ENCODE measurements around the gene SPRING1. TPM values are rescaled to one million over a fixed set of nuclear protein-coding genes. Genes with fewer than 3 reads are reported as not detected.
A peak's percentile ranks its signal among the peaks of the same experiment; 100 is the strongest.

SPRING1 gene
- total and polyA plus RNA-seq, 7 experiments from 2014 or later, result 12.1 to 29.5 (median 23.5) TPM

- peaks cover 3 to 17% (median 5%) of the 10 kb centered on the region in 3 experiments for H3K36me3 ChIP-seq (ENCODE audit: control insufficient read depth in 2 of 3, insufficient read depth in 3 of 3, low read length in 3 of 3)
- H3K9me3 ChIP-seq (ENCODE audit: control insufficient read depth in 2 of 3, low read length in 3 of 3), result no peaks in the 10 kb centered on the region
- ChIA-PET CTCF (no interaction called here), POLR2A (no interaction called here)
- DNase-seq, result no peak
- Mint-ChIP-seq H3K4me1 (peaks cover 21 to 53% (median 45%) of the 10 kb centered on the region in 7 donors), H3K4me3 (peak overlapping the region in 8 of 10 donors; percentile 27 to 81 (median 54)), H3K9me3 (no peaks in the 10 kb centered on the region), H3K27me3 (no peaks in the 10 kb centered on the region), H3K36me3 (peaks cover 11 to 21% (median 12%) of the 10 kb centered on the region in 5 donors), H3K27ac (peak overlapping the region in 5 of 9 donors; percentile 5 to 87 (median 14))
- no peak overlapping the region for H3K27ac ChIP-seq (ENCODE audit: low read depth, low read length)
- ATAC-seq, result no peak
- H3K4me3 ChIP-seq (ENCODE audit: low read length), result no peak overlapping the region
- intact Hi-C loops (cut with micrococcal nuclease), result loop anchor here (5.0 to 10.0 kb wide), 5 partner anchors 187 to 1400 kb away; partner anchors contain the start of genes PEBP1 (in 1 of the 2), RFC5 (in 1 of the 2) and WSB2 (in 1 of the 2)
- no peaks in the 10 kb centered on the region for H3K27me3 ChIP-seq (ENCODE audit: control insufficient read depth in 2 of 2, insufficient read depth in 2 of 2, low read length in 2 of 2)
- peaks cover 4 to 12% of the 10 kb centered on the region in 2 donors for H3K4me1 ChIP-seq (ENCODE audit: control insufficient read depth in 2 of 2, insufficient read depth in 2 of 2, low read length in 2 of 2)
Measured at GRCh38 chr12:116735084-116735483, 2.8 kb downstream of the SPRING1 start.

- POLR2A ChIA-PET, result no interaction called here
- H3K27ac Mint-ChIP-seq, result peak overlapping the region in 4 of 9 donors; percentile 5 to 87 (median 16)
Measured at GRCh38 chr12:116734156-116734768, 3.6 kb downstream of the SPRING1 start.

GRCh38 chr12:116731801-116732200, 6.1 kb downstream of the SPRING1 start:
- peaks cover 3 to 17% (median 5%) of the 10 kb centered on the region in 3 experiments for H3K36me3 ChIP-seq (ENCODE audit: control insufficient read depth in 2 of 3, insufficient read depth in 3 of 3, low read length in 3 of 3)
- DNase-seq (no peak), ATAC-seq (no peak)
- POLR2A ChIA-PET, result no interaction called here
- peaks cover 11 to 31% (median 12%) of the 10 kb centered on the region in 5 donors for H3K36me3 Mint-ChIP-seq
- intact Hi-C loops (cut with micrococcal nuclease), result loop anchor here (10.0 kb wide), 2 partner anchors 403 to 1403 kb away; partner anchors contain the start of gene PEBP1 (in 1 of the 2)
- H3K4me3 Mint-ChIP-seq, result no peak overlapping the region
- H3K4me1 Mint-ChIP-seq, result peaks cover 18 to 63% (median 49%) of the 10 kb centered on the region in 7 donors
- H3K9me3 ChIP-seq (ENCODE audit: control insufficient read depth in 2 of 3, low read length in 3 of 3), result no peaks in the 10 kb centered on the region
- peak overlapping the region in 1 of 9 donors; percentile 42 for H3K27ac Mint-ChIP-seq
- no peaks in the 10 kb centered on the region for H3K9me3 Mint-ChIP-seq
- H3K4me3 ChIP-seq (ENCODE audit: low read length), result no peak overlapping the region
- H3K27ac ChIP-seq (ENCODE audit: low read depth, low read length), result no peak overlapping the region
- CTCF ChIA-PET, result no interaction called here
- H3K27me3 ChIP-seq (ENCODE audit: control insufficient read depth in 2 of 2, insufficient read depth in 2 of 2, low read length in 2 of 2), result no peaks in the 10 kb centered on the region
- H3K4me1 ChIP-seq (ENCODE audit: control insufficient read depth in 2 of 2, insufficient read depth in 2 of 2, low read length in 2 of 2), result peaks cover 4 to 7% of the 10 kb centered on the region in 2 donors
- no peaks in the 10 kb centered on the region for H3K27me3 Mint-ChIP-seq

More at GRCh38 chr12:116734156-116734768, 3.6 kb downstream of the SPRING1 start:
- intact Hi-C loops (cut with micrococcal nuclease), result loop anchor here (10.0 kb wide), 2 partner anchors 401 to 1401 kb away; partner anchors contain the start of gene PEBP1 (in 1 of the 2)
- DNase-seq (no peak), ATAC-seq (no peak)
- no peak overlapping the region for H3K27ac ChIP-seq (ENCODE audit: low read depth, low read length)
- Mint-ChIP-seq H3K4me3 (peak overlapping the region in 4 of 10 donors; percentile 21 to 73 (median 60)), H3K36me3 (peaks cover 11 to 25% (median 12%) of the 10 kb centered on the region in 5 donors), H3K9me3 (no peaks in the 10 kb centered on the region), H3K4me1 (peaks cover 21 to 54% (median 45%) of the 10 kb centered on the region in 7 donors), H3K27me3 (no peaks in the 10 kb centered on the region)
- H3K4me1 ChIP-seq (ENCODE audit: control insufficient read depth in 2 of 2, insufficient read depth in 2 of 2, low read length in 2 of 2), result peaks cover 4 to 12% of the 10 kb centered on the region in 2 donors
- H3K36me3 ChIP-seq (ENCODE audit: control insufficient read depth in 2 of 3, insufficient read depth in 3 of 3, low read length in 3 of 3), result peaks cover 3 to 17% (median 5%) of the 10 kb centered on the region in 3 experiments
- no peak overlapping the region for H3K4me3 ChIP-seq (ENCODE audit: low read length)
- no peaks in the 10 kb centered on the region for H3K9me3 ChIP-seq (ENCODE audit: control insufficient read depth in 2 of 3, low read length in 3 of 3)
- H3K27me3 ChIP-seq (ENCODE audit: control insufficient read depth in 2 of 2, insufficient read depth in 2 of 2, low read length in 2 of 2), result no peaks in the 10 kb centered on the region
- CTCF ChIA-PET, result no interaction called here

- intact Hi-C loops (cut with micrococcal nuclease), result no loop called here
- Mint-ChIP-seq H3K9me3 (no peaks in the 10 kb centered on the region), H3K4me1 (peaks cover 3 to 44% (median 32%) of the 10 kb centered on the region in 7 donors), H3K27ac (no peak overlapping the region), H3K27me3 (no peaks in the 10 kb centered on the region), H3K36me3 (peaks cover under 1 to 18% (median 3%) of the 10 kb centered on the region in 5 donors), H3K4me3 (no peak overlapping the region)
- no peaks in the 10 kb centered on the region for H3K9me3 ChIP-seq (ENCODE audit: control insufficient read depth in 2 of 3, low read length in 3 of 3)
- ATAC-seq (no peak), DNase-seq (no peak)
- POLR2A ChIA-PET, result no interaction called here
- no peaks in the 10 kb centered on the region for H3K4me1 ChIP-seq (ENCODE audit: control insufficient read depth in 2 of 2, insufficient read depth in 2 of 2, low read length in 2 of 2)
- H3K4me3 ChIP-seq (ENCODE audit: low read length), result no peak overlapping the region
- H3K36me3 ChIP-seq (ENCODE audit: control insufficient read depth in 2 of 3, insufficient read depth in 3 of 3, low read length in 3 of 3), result peaks cover 0 to 9% (median 3%) of the 10 kb centered on the region in 3 experiments
- H3K27me3 ChIP-seq (ENCODE audit: control insufficient read depth in 2 of 2, insufficient read depth in 2 of 2, low read length in 2 of 2), result no peaks in the 10 kb centered on the region
- CTCF ChIA-PET, result no interaction called here
- H3K27ac ChIP-seq (ENCODE audit: low read depth, low read length), result no peak overlapping the region
Measured at GRCh38 chr12:116727891-116728290, 10.0 kb downstream of the SPRING1 start.

- H3K4me1 ChIP-seq (ENCODE audit: control insufficient read depth in 2 of 2, insufficient read depth in 2 of 2, low read length in 2 of 2), result no peaks in the 10 kb centered on the region
- ATAC-seq, result no peak
- H3K9me3 ChIP-seq (ENCODE audit: control insufficient read depth in 2 of 3, low read length in 3 of 3), result no peaks in the 10 kb centered on the region
- H3K4me3 ChIP-seq (ENCODE audit: low read length), result no peak overlapping the region
- no peaks in the 10 kb centered on the region for H3K9me3 Mint-ChIP-seq
- intact Hi-C loops (cut with micrococcal nuclease), result no loop called here
- H3K27me3 ChIP-seq (ENCODE audit: control insufficient read depth in 2 of 2, insufficient read depth in 2 of 2, low read length in 2 of 2), result no peaks in the 10 kb centered on the region
- CTCF ChIA-PET, result no interaction called here
- POLR2A ChIA-PET, result no interaction called here
- peaks cover 0 to 15% (median 3%) of the 10 kb centered on the region in 3 experiments for H3K36me3 ChIP-seq (ENCODE audit: control insufficient read depth in 2 of 3, insufficient read depth in 3 of 3, low read length in 3 of 3)
- H3K27ac ChIP-seq (ENCODE audit: low read depth, low read length), result no peak overlapping the region
- H3K4me3 Mint-ChIP-seq, result no peak overlapping the region
- H3K27me3 Mint-ChIP-seq, result no peaks in the 10 kb centered on the region
- peaks cover 7 to 46% (median 30%) of the 10 kb centered on the region in 7 donors for H3K4me1 Mint-ChIP-seq
- no peak for DNase-seq
- H3K27ac Mint-ChIP-seq, result no peak overlapping the region
- H3K36me3 Mint-ChIP-seq, result peaks cover 0 to 20% (median 5%) of the 10 kb centered on the region in 5 donors
Measured at GRCh38 chr12:116727261-116727660, 10.6 kb downstream of the SPRING1 start.

DNA sequence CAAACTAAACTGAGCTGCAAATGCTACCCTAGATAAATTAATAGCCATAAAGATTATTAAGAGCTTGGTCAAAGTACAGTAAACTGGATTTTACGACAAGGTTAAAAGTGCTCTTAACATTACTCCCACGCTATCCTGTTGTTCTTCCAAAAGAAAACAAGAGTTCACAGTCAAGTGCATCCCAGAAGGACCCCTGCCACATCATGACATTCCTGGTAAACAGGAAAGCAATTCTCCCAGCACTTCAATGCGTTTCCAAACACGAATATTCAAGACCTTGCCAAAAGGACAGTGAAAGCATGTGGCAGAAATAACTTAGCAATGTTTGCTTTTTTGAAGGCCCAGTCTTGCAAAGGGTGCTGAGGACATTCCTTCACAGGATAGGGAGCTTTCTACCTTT, 11.2 kb downstream of the SPRING1 start:
- H3K4me1 Mint-ChIP-seq, result peaks cover 4 to 43% (median 27%) of the 10 kb centered on the region in 7 donors
- H3K9me3 Mint-ChIP-seq, result no peaks in the 10 kb centered on the region
- Histone ChIP-seq H3K27me3 (ENCODE audit: control insufficient read depth in 2 of 2, insufficient read depth in 2 of 2, low read length in 2 of 2) (no peaks in the 10 kb centered on the region), H3K27ac (ENCODE audit: low read depth, low read length) (no peak overlapping the region), H3K4me1 (ENCODE audit: control insufficient read depth in 2 of 2, insufficient read depth in 2 of 2, low read length in 2 of 2) (no peaks in the 10 kb centered on the region), H3K9me3 (ENCODE audit: control insufficient read depth in 2 of 3, low read length in 3 of 3) (no peaks in the 10 kb centered on the region), H3K4me3 (ENCODE audit: low read length) (no peak overlapping the region), H3K36me3 (ENCODE audit: control insufficient read depth in 2 of 3, insufficient read depth in 3 of 3, low read length in 3 of 3) (peaks cover 0 to 20% (median 3%) of the 10 kb centered on the region in 3 experiments)
- ChIA-PET POLR2A (no interaction called here), CTCF (interaction anchor here (1.0 kb wide), 2 partner anchors 395 to 729 kb away, joined by 3 to 4 read pairs; no protein-coding TSS in a partner anchor)
- H3K27me3 Mint-ChIP-seq, result no peaks in the 10 kb centered on the region
- intact Hi-C loops (cut with micrococcal nuclease), result no loop called here
- ATAC-seq (no peak), DNase-seq (no peak)
- no peak overlapping the region for H3K27ac Mint-ChIP-seq
- H3K36me3 Mint-ChIP-seq, result peaks cover 0 to 23% (median 5%) of the 10 kb centered on the region in 5 donors
- no peak overlapping the region for H3K4me3 Mint-ChIP-seq
